Large intestine (tissue), 3 donors: ENCODE measurements around the gene SDK1. TPM values are rescaled to one million over a fixed set of nuclear protein-coding genes. Genes with fewer than 3 reads are reported as not detected.

Source experiments
- DNase-seq, 2 donors: peaks; one replicate each; pipeline versions ENCODE4 v3.0.0 to v3.0.0-alpha.2; 2013
- H3K27ac ChIP-seq: one replicate; pipeline ENCODE4 v1.5.1; 2013; ENCODE audit warnings: low read length
- H3K27me3 ChIP-seq: 2 replicates; pipeline ENCODE4 v1.6.1; 2013; ENCODE audit warnings: low read length; ENCODE audit not compliant: control insufficient read depth, insufficient read depth
- H3K36me3 ChIP-seq: 2 replicates; pipeline ENCODE4 v1.6.1; 2013; ENCODE audit warnings: low read length; ENCODE audit not compliant: control insufficient read depth, insufficient read depth
- H3K4me1 ChIP-seq: one replicate; pipeline ENCODE4 v1.6.1; 2013; ENCODE audit warnings: low read length; ENCODE audit not compliant: control insufficient read depth, insufficient read depth
- H3K4me3 ChIP-seq: one replicate; pipeline ENCODE4 v1.5.1; 2013; ENCODE audit warnings: low read length
- H3K9me3 ChIP-seq: one replicate; pipeline ENCODE4 v1.6.1; 2013; ENCODE audit warnings: mild to moderate bottlenecking, low read depth, low read length, moderate library complexity; ENCODE audit not compliant: control insufficient read depth
- WGBS: methylation state at CpG from one replicate; pipeline ENCODE4 v1.1.5; 2013; ENCODE audit warnings: low lambda C conversion rate; ENCODE audit not compliant: insufficient coverage; 5-methylcytosine and 5-hydroxymethylcytosine counted together
- polyA plus RNA-seq: library from polyadenylated mRNA; unstranded; fragments of 120-200 nt; gene quantifications from one replicate; pipeline ENCODE4 v1.2.1, GENCODE V29; 2013

The SDK1 gene
- polyA plus RNA-seq, 1 donor, result 6.4 TPM

- DNase-seq, result no peak
- no peaks in the 10 kb centered on the region for H3K4me1 ChIP-seq
- no peak overlapping the region for H3K4me3 ChIP-seq
- H3K9me3 ChIP-seq, result no peaks in the 10 kb centered on the region
- no peaks in the 10 kb centered on the region for H3K27me3 ChIP-seq
- no peaks in the 10 kb centered on the region for H3K36me3 ChIP-seq
- no CpG with 5 or more reads among the region's 4 CpGs for WGBS
- H3K27ac ChIP-seq, result no peak overlapping the region
Observed at GRCh38 chr7:3887096-3887690, 586.1 kb downstream of the SDK1 start.

- no peaks in the 10 kb centered on the region for H3K36me3 ChIP-seq
- H3K4me3 ChIP-seq, result no peak overlapping the region
- no peaks in the 10 kb centered on the region for H3K27me3 ChIP-seq
- no CpG with 5 or more reads among the region's 8 CpGs for WGBS
- no peaks in the 10 kb centered on the region for H3K9me3 ChIP-seq
- no peak for DNase-seq
- H3K4me1 ChIP-seq, result no peaks in the 10 kb centered on the region
- H3K27ac ChIP-seq, result no peak overlapping the region
Observed at GRCh38 chr7:3888096-3888495, 587.0 kb downstream of the SDK1 start.

- Histone ChIP-seq H3K36me3 (no peaks in the 10 kb centered on the region), H3K27ac (no peak overlapping the region), H3K4me1 (no peaks in the 10 kb centered on the region), H3K9me3 (no peaks in the 10 kb centered on the region), H3K27me3 (no peaks in the 10 kb centered on the region), H3K4me3 (no peak overlapping the region)
- WGBS, result no CpG with 5 or more reads among the region's 7 CpGs
- no peak for DNase-seq
Observed at GRCh38 chr7:3892157-3892556, 591.1 kb downstream of the SDK1 start.

GRCh38 chr7:3892686-3893085, 591.6 kb downstream of the SDK1 start:
- H3K4me1 ChIP-seq, result no peaks in the 10 kb centered on the region

GRCh38 chr7:3893151-3893788, 592.2 kb downstream of the SDK1 start:
- Histone ChIP-seq H3K4me3 (no peak overlapping the region), H3K9me3 (no peaks in the 10 kb centered on the region), H3K27ac (no peak overlapping the region), H3K4me1 (no peaks in the 10 kb centered on the region), H3K27me3 (no peaks in the 10 kb centered on the region), H3K36me3 (no peaks in the 10 kb centered on the region)
- 90% methylated on average over 2 of the region's 12 CpGs for WGBS
- DNase-seq, result no peak

More at GRCh38 chr7:3892686-3893085, 591.6 kb downstream of the SDK1 start:
- Histone ChIP-seq H3K36me3 (no peaks in the 10 kb centered on the region), H3K4me3 (no peak overlapping the region), H3K9me3 (no peaks in the 10 kb centered on the region), H3K27me3 (no peaks in the 10 kb centered on the region), H3K27ac (no peak overlapping the region)
- no CpG with 5 or more reads among the region's 11 CpGs for WGBS
- no peak for DNase-seq

- H3K4me1 ChIP-seq, result no peaks in the 10 kb centered on the region
- DNase-seq, result no peak
- no peaks in the 10 kb centered on the region for H3K27me3 ChIP-seq
- no CpG with 5 or more reads among the region's 4 CpGs for WGBS
- no peak overlapping the region for H3K27ac ChIP-seq
- no peaks in the 10 kb centered on the region for H3K9me3 ChIP-seq
- H3K36me3 ChIP-seq, result no peaks in the 10 kb centered on the region
- H3K4me3 ChIP-seq, result no peak overlapping the region
Observed at GRCh38 chr7:3893789-3894153, 592.7 kb downstream of the SDK1 start.

- 100% methylated on average over 3 of the region's 9 CpGs for WGBS
- Histone ChIP-seq H3K4me3 (no peak overlapping the region), H3K27me3 (no peaks in the 10 kb centered on the region), H3K9me3 (no peaks in the 10 kb centered on the region), H3K4me1 (no peaks in the 10 kb centered on the region), H3K27ac (no peak overlapping the region), H3K36me3 (no peaks in the 10 kb centered on the region)
- no peak for DNase-seq
Observed at GRCh38 chr7:3895341-3896116, 594.5 kb downstream of the SDK1 start.

- no peaks in the 10 kb centered on the region for H3K36me3 ChIP-seq
- no peaks in the 10 kb centered on the region for H3K27me3 ChIP-seq
- DNase-seq, result no peak
- H3K9me3 ChIP-seq, result no peaks in the 10 kb centered on the region
- H3K4me1 ChIP-seq, result no peaks in the 10 kb centered on the region
- no peak overlapping the region for H3K4me3 ChIP-seq
- WGBS, result 100% methylated on average over 1 of the region's 6 CpGs
- no peak overlapping the region for H3K27ac ChIP-seq
Observed at GRCh38 chr7:3896169-3896765, 595.2 kb downstream of the SDK1 start.

- H3K27ac ChIP-seq, result no peak overlapping the region
- DNase-seq, result peak in 1 of 2 donors; percentile 20
- 74% methylated on average over 4 of the region's 10 CpGs for WGBS
Observed at GRCh38 chr7:3897430-3898372, 596.6 kb downstream of the SDK1 start.

More at GRCh38 chr7:3897430-3898372, 596.6 kb downstream of the SDK1 start:
- Histone ChIP-seq H3K4me1 (no peaks in the 10 kb centered on the region), H3K4me3 (no peak overlapping the region), H3K36me3 (no peaks in the 10 kb centered on the region), H3K27me3 (no peaks in the 10 kb centered on the region), H3K9me3 (no peaks in the 10 kb centered on the region)
